K562 (cell line): ENCODE measurements around the gene COL23A1. TPM values are rescaled to one million over a fixed set of nuclear protein-coding genes. Genes with fewer than 3 reads are reported as not detected.

ENCODE experiments used
- ATAC-seq: fragments of 200-7000 bp; cut with Tn5 transposase; 3 replicates; pipeline ENCODE4 v1.9.1; 2020; ENCODE audit warnings: moderate library complexity
- BruUV-seq: library from RNA; stranded (reverse); fragments of 400-500 nt; replicated peaks from 2 replicates; lab custom pipeline; 2021; lab: Mats Ljungman, UMichigan
- CTCF ChIA-PET: fragments of 300-600 bp; formaldehyde crosslinking; extraction: SDS; loops from one replicate; lab custom pipeline; 2021; ENCODE audit warnings: low intra/inter-chr PET ratio; lab: Yijun Ruan, JAX
- POLR2A ChIA-PET: fragments of 300-600, 350-650 bp; sonication (Branson Sonifier 250); formaldehyde crosslinking; extraction: SDS; loops from one replicate; lab custom pipeline; 2021; ENCODE audit warnings: antibody characterized with exemption, inconsistent platforms; lab: Yijun Ruan, JAX
- DNase-seq, 4 experiments: peaks; one replicate each; pipeline versions ENCODE4 v3.0.0 to v3.0.0-alpha.2; 2011 to 2018; ENCODE audit warnings: low spot score in 3 of 4, mixed read lengths in 3 of 4; ENCODE audit errors: extremely low read depth in 1 of 4
- FAIRE-seq: peaks from 2 replicates; lab custom pipeline; 2011; peaks lifted over from hg19 to GRCh38; lab: Jason Lieb, UNC
- H2AFZ ChIP-seq: 2 replicates; pipeline ENCODE4 v1.6.0; 2011; ENCODE audit warnings: low read depth, low read length, control low read depth, inconsistent platforms
- H3K27ac ChIP-seq: fragments of 200-600 bp; 3 replicates; pipeline ENCODE4 v1.8.0; 2011; ENCODE audit warnings: low read depth, mild to moderate bottlenecking, control low read depth, inconsistent platforms, low read length, moderate library complexity, mixed read lengths; ENCODE audit errors: extremely low read depth
- H3K27me3 ChIP-seq, 2 experiments: fragments of 300-600 bp in 1 of 2; 2 replicates in 1 of 2; 3 replicates in 1 of 2; pipeline versions ENCODE4 v1.6.0 to v1.8.0; 2011; ENCODE audit warnings: inconsistent platforms in 2 of 2, low read length in 2 of 2, mild to moderate bottlenecking in 1 of 2, mixed read lengths in 1 of 2, moderate library complexity in 1 of 2; ENCODE audit not compliant: control insufficient read depth in 2 of 2, insufficient read depth in 2 of 2
- H3K36me3 ChIP-seq: fragments of 300-600 bp; 3 replicates; pipeline ENCODE4 v1.8.0; 2011; ENCODE audit warnings: mild to moderate bottlenecking, low read length, inconsistent platforms; ENCODE audit not compliant: control insufficient read depth, insufficient read depth
- H3K4me1 ChIP-seq, 2 experiments: fragments of 200-600 bp in 1 of 2; replicated peaks in 1 of 2; 2 replicates in 1 of 2; 3 replicates in 1 of 2; pipeline versions ENCODE4 v1.5.1 to v1.8.0; 2011; ENCODE audit warnings: inconsistent platforms in 2 of 2, low read length in 2 of 2, mild to moderate bottlenecking in 1 of 2, mixed read lengths in 1 of 2, moderate library complexity in 1 of 2; ENCODE audit not compliant: control insufficient read depth in 2 of 2, insufficient read depth in 2 of 2
- H3K4me2 ChIP-seq: 2 replicates; pipeline ENCODE4 v1.6.1; 2011; ENCODE audit warnings: low read length, control low read depth, inconsistent platforms, mixed read lengths; ENCODE audit not compliant: insufficient read depth
- H3K4me3 ChIP-seq: fragments of 200-600 bp; sonication (generic), shearing (Covaris generic); 2 replicates; pipeline ENCODE4 v1.5.1; 2016; ENCODE audit warnings: control low read depth, inconsistent platforms
- H3K79me2 ChIP-seq: fragments of 200-600 bp; 3 replicates; pipeline ENCODE4 v1.8.0; 2011; ENCODE audit warnings: low read length, inconsistent platforms; ENCODE audit not compliant: control insufficient read depth, insufficient read depth
- H3K9ac ChIP-seq, 2 experiments: 2 replicates each; pipeline versions ENCODE4 v1.6.0 to v1.6.1; 2011; ENCODE audit warnings: low read depth in 2 of 2, low read length in 2 of 2, control low read depth in 1 of 2, inconsistent platforms in 1 of 2, mild to moderate bottlenecking in 1 of 2, mixed read lengths in 1 of 2; ENCODE audit not compliant: insufficient read depth in 1 of 2
- H3K9me1 ChIP-seq: one replicate; pipeline ENCODE4 v1.6.0; 2011; ENCODE audit warnings: inconsistent platforms, mild to moderate bottlenecking, low read length, moderate library complexity; ENCODE audit not compliant: control insufficient read depth, insufficient read depth
- H3K9me3 ChIP-seq: replicated peaks from 2 replicates; pipeline ENCODE4 v1.5.1; 2011; ENCODE audit warnings: low read depth, low read length, inconsistent platforms; ENCODE audit not compliant: control insufficient read depth, insufficient read depth
- H4K20me1 ChIP-seq: replicated peaks from 2 replicates; pipeline ENCODE4 v1.6.1; 2011; ENCODE audit warnings: low read length, inconsistent platforms, mixed read lengths; ENCODE audit not compliant: control insufficient read depth, insufficient read depth
- ARID3B ChIP-seq: fragments of 250-450 bp; sonication (Bioruptor Pico); IDR thresholded peaks from 2 replicates; pipeline ENCODE4 v1.4.0; 2020; ENCODE audit warnings: borderline replicate concordance
- DLX4 ChIP-seq: fragments of 250-450 bp; sonication (Bioruptor Pico); IDR thresholded peaks from 2 replicates; pipeline ENCODE4 v1.6.1; 2021; ENCODE audit warnings: mild to moderate bottlenecking
- HDGF ChIP-seq: fragments of 450-650 bp; IDR thresholded peaks from 2 replicates; pipeline ENCODE4 v1.6.1; 2016
- HLTF ChIP-seq: fragments of 450-650 bp; IDR thresholded peaks from 2 replicates; pipeline ENCODE4 v1.6.1; 2016
- MLX ChIP-seq, 2 experiments: fragments of 450-650 bp in 1 of 2; sonication (generic) in 1 of 2; formaldehyde crosslinking; conservative IDR thresholded peaks; 2 replicates each; pipeline versions ENCODE4 v1.4.0 to v1.8.1; 2020 to 2022; ENCODE audit warnings: mild to moderate bottlenecking in 1 of 2, missing genetic modification reagents in 1 of 2
- MXI1 ChIP-seq: IDR thresholded peaks from 2 replicates; pipeline ENCODE4 v1.6.1; 2011; ENCODE audit warnings: low read depth, mild to moderate bottlenecking, improper control_type of control experiment, low read length
- NKRF ChIP-seq: fragments of 450-650 bp; IDR thresholded peaks from 2 replicates; pipeline ENCODE4 v1.6.1; 2016; ENCODE audit warnings: borderline replicate concordance
- NR2C2 ChIP-seq, 2 experiments: fragments of 200-800 bp in 1 of 2; sonication (Bioruptor generic) in 1 of 2; sonication (generic) in 1 of 2; formaldehyde crosslinking in 1 of 2; IDR thresholded peaks; 2 replicates each; pipeline versions ENCODE4 v1.6.1 to v1.8.0; 2016 to 2022; ENCODE audit warnings: mild to moderate bottlenecking in 1 of 2, missing compliant biosample characterization in 1 of 2, missing genetic modification characterization in 1 of 2, missing genetic modification reagents in 1 of 2
- POLR2G ChIP-seq: fragments of 200-400 bp; formaldehyde crosslinking; IDR thresholded peaks from 2 replicates; pipeline ENCODE4 v1.6.1; 2017; ENCODE audit warnings: low read depth, mild to moderate bottlenecking, antibody characterized with exemption, low read length, moderate library complexity
- RHOXF2B ChIP-seq: fragments of 250-450 bp; sonication (Bioruptor Pico); conservative IDR thresholded peaks from 2 replicates; pipeline ENCODE4 v1.5.1; 2021
- ZBTB1 ChIP-seq: sonication (generic); formaldehyde crosslinking; IDR thresholded peaks from 2 replicates; pipeline ENCODE4 v1.8.1; 2023; ENCODE audit warnings: missing genetic modification reagents, low read depth, mild to moderate bottlenecking, borderline replicate concordance
- ZFX ChIP-seq: sonication (generic); formaldehyde crosslinking; IDR thresholded peaks from 2 replicates; pipeline ENCODE4 v1.8.0; 2022; ENCODE audit warnings: mild to moderate bottlenecking, missing genetic modification reagents, moderate library complexity
- ZNF280B ChIP-seq: fragments of 250-450 bp; sonication (Bioruptor Pico); IDR thresholded peaks from 2 replicates; pipeline ENCODE4 v1.5.1; 2021; ENCODE audit warnings: mild to moderate bottlenecking
- WGBS: fragments of 100-300 bp; shearing (Covaris generic); methylation state at CpG from one replicate; pipeline ENCODE4 v1.1.6; 2016; ENCODE audit warnings: low coverage, mixed read lengths; ENCODE audit not compliant: insufficient coverage; ENCODE audit errors: missing lambda C conversion rate; 5-methylcytosine and 5-hydroxymethylcytosine counted together
- in situ Hi-C: fragments of 300-500 bp; cut with MboI; formaldehyde crosslinking; loops from 4 replicates; pipeline ENCODE4 v1.15.0; 2018; ENCODE audit warnings: inconsistent platforms, mixed read lengths
- intact Hi-C: fragments of 100-400 bp; cut with micrococcal nuclease; formaldehyde crosslinking; loops from 2 replicates; pipeline ENCODE4 v1.14.2; 2022
- polyA plus RNA-seq, 8 experiments: library from polyadenylated mRNA; depleted of rRNA in 4 of 8; stranded (reverse) in 5 of 8; unstranded in 3 of 8; fragments of >200 nt; fragmentation: Nextera tagmentation in 2 of 8; fragmentation: Illumina TruSeq in 1 of 8; extraction: Ambion mirVana in 2 of 8; extraction: Trizol in 1 of 8; gene quantifications; 2 replicates each; pipeline versions ENCODE4 v1.2.1 to v1.2.3, GENCODE V29; 2011 to 2014; ENCODE audit warnings: inconsistent platforms in 1 of 8, missing spikeins in 1 of 8
- total RNA-seq, 7 experiments: library from RNA; depleted of rRNA in 6 of 7; stranded (reverse); fragments of >200 nt in 6 of 7; fragmentation: Illumina TruSeq in 2 of 7; extraction: Trizol in 2 of 7; gene quantifications; 2 replicates each; pipeline versions ENCODE4 v1.2.1 to v1.2.3, GENCODE V29; 2011 to 2021; ENCODE audit warnings: low replicate concordance in 1 of 7

The COL23A1 gene
- total and polyA plus RNA-seq, 9 of the 15 experiments (the other 6 are each of a cell fraction or from before 2014, with no cell fraction given) = 0.09 TPM; not detected in 8

- TF ChIP-seq ARID3B (no peak), ZNF280B (CRISPR knock-in tag) (no peak)
Observed at GRCh38 chr5:178380541-178381074, 209.6 kb downstream of the COL23A1 start (continued).

- H3K4me3 ChIP-seq = no peak overlapping the region
- no peaks in the 10 kb centered on the region for H3K9me1 ChIP-seq
- no peaks in the 10 kb centered on the region for H3K9me3 ChIP-seq
- in situ Hi-C loops (no loop called here), intact Hi-C loops (no loop called here)
- ChIA-PET POLR2A (no interaction called here), CTCF (no interaction called here)
- H3K36me3 ChIP-seq = no peaks in the 10 kb centered on the region
- no peak overlapping the region for H3K27ac ChIP-seq
- no peaks in the 10 kb centered on the region for H3K79me2 ChIP-seq
- DNase-seq (no peak), ATAC-seq (no peak), FAIRE-seq (no peak)
- BruUV-seq = no TSS peak
- TF ChIP-seq HDGF (no peak), NR2C2 (CRISPR knock-in tag; IDR thresholded peaks at IDR 0.05) (no peak), NR2C2 (tag; IDR thresholded peaks at IDR 0.05) (no peak), DLX4 (no peak), RHOXF2B (CRISPR knock-in tag) (no peak), POLR2G (no peak), ZFX (CRISPR knock-in tag) (no peak), MLX (CRISPR knock-in tag; conservative IDR thresholded peaks at IDR 0.05) (no peak), MXI1 (no peak), HLTF (no peak), NKRF (no peak), ZBTB1 (no peak)
- peaks cover 10% of the 10 kb centered on the region for H4K20me1 ChIP-seq
- no peak overlapping the region for H3K9ac ChIP-seq
- WGBS = 14% methylated on average over 2 of the region's 2 CpGs
- H3K4me1 ChIP-seq = peaks cover 0 to 7% of the 10 kb centered on the region in 2 experiments; a peak in 2 of 5 replicates
- peaks cover 39 to 90% of the 10 kb centered on the region in 2 experiments for H3K27me3 ChIP-seq
- no peak overlapping the region for H2AFZ ChIP-seq
- no peak overlapping the region for H3K4me2 ChIP-seq
Observed at GRCh38 chr5:178380086-178380485, 210.1 kb downstream of the COL23A1 start.
